ENCODE measurements around the gene CYP26C1. TPM values are rescaled to one million over a fixed set of nuclear protein-coding genes. Genes with fewer than 3 reads are reported as not detected.
A peak's percentile ranks its signal among the peaks of the same experiment; 100 is the strongest.

Gene CYP26C1
- total and polyA plus RNA-seq, 4 donors = 0.21 to 0.23 TPM; not detected in 2

DNA sequence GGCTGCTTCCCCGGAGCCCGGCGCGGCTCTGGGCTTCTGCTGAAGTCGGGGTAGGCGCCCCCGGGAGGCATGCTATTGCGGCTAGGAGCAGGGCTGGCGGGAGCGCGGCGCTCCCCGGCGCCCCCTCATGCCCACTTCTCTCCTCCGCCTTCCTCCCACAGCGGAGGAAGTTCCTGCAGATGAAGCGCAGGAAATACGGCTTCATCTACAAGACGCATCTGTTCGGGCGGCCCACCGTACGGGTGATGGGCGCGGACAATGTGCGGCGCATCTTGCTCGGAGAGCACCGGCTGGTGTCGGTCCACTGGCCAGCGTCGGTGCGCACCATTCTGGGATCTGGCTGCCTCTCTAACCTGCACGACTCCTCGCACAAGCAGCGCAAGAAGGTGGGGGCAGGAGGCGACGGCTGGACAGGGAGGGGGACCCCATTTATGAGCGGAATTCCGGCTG, 13.6 kb downstream of the CYP26C1 start:
- Histone ChIP-seq H3K27ac (ENCODE audit: low read depth in 1 of 2, low read length in 2 of 2) (no peak overlapping the region), H3K4me3 (ENCODE audit: low read length in 2 of 2) (peak overlapping the region; percentile 52 to 55), H3K36me3 (ENCODE audit: control insufficient read depth in 1 of 2, insufficient read depth in 2 of 2, low read length in 1 of 2) (no peaks in the 10 kb centered on the region), H3K9me3 (ENCODE audit: control insufficient read depth, low read length) (no peaks in the 10 kb centered on the region), H3K4me1 (ENCODE audit: control insufficient read depth in 1 of 2, insufficient read depth in 2 of 2, low read length in 2 of 2) (no peaks in the 10 kb centered on the region), H3K27me3 (ENCODE audit: control insufficient read depth in 1 of 2, insufficient read depth in 2 of 2, low read length in 1 of 2) (no peaks in the 10 kb centered on the region)
- ATAC-seq (ENCODE audit: low FRiP score) = peak; percentile 4
- no peak for DNase-seq
- intact Hi-C loops (cut with DNase I) = no loop called here
- 1% methylated on average over 37 to 40 of the region's 40 CpGs for WGBS, 2 donors

DNA sequence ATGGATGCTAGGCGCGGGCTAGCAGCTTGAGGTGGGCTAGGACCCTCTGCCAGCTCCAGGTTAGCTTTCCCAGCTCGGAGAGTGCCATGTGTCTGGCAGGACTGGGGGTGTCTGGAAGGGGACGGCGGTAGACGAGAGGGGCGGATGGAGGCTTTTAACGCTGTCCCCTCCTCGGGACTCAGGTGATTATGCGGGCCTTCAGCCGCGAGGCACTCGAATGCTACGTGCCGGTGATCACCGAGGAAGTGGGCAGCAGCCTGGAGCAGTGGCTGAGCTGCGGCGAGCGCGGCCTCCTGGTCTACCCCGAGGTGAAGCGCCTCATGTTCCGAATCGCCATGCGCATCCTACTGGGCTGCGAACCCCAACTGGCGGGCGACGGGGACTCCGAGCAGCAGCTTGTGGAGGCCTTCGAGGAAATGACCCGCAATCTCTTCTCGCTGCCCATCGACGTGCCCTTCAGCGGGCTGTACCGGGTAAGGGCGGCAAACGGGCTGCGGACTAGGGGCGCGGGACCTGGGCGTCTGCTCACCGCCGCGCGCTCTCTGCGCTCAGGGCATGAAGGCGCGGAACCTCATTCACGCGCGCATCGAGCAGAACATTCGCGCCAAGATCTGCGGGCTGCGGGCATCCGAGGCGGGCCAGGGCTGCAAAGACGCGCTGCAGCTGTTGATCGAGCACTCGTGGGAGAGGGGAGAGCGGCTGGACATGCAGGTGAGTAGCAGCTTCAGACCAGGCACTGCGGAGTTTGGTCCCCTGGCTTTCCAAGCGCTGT, 14.2 kb downstream of the CYP26C1 start:
- 3 to 4% methylated on average over 66 to 67 of the region's 67 CpGs for WGBS, 2 donors
- no peaks in the 10 kb centered on the region for H3K36me3 ChIP-seq (ENCODE audit: control insufficient read depth in 1 of 2, insufficient read depth in 2 of 2, low read length in 1 of 2)
- no peak overlapping the region for H3K4me3 ChIP-seq (ENCODE audit: low read length in 2 of 2)
- ATAC-seq (ENCODE audit: low FRiP score) = peak; percentile 31
- no peaks in the 10 kb centered on the region for H3K9me3 ChIP-seq (ENCODE audit: control insufficient read depth, low read length)
- H3K27me3 ChIP-seq (ENCODE audit: control insufficient read depth in 1 of 2, insufficient read depth in 2 of 2, low read length in 1 of 2) = no peaks in the 10 kb centered on the region
- intact Hi-C loops (cut with DNase I) = no loop called here
- H3K27ac ChIP-seq (ENCODE audit: low read depth in 1 of 2, low read length in 2 of 2) = no peak overlapping the region
- H3K4me1 ChIP-seq (ENCODE audit: control insufficient read depth in 1 of 2, insufficient read depth in 2 of 2, low read length in 2 of 2) = no peaks in the 10 kb centered on the region
- DNase-seq = no peak

DNA sequence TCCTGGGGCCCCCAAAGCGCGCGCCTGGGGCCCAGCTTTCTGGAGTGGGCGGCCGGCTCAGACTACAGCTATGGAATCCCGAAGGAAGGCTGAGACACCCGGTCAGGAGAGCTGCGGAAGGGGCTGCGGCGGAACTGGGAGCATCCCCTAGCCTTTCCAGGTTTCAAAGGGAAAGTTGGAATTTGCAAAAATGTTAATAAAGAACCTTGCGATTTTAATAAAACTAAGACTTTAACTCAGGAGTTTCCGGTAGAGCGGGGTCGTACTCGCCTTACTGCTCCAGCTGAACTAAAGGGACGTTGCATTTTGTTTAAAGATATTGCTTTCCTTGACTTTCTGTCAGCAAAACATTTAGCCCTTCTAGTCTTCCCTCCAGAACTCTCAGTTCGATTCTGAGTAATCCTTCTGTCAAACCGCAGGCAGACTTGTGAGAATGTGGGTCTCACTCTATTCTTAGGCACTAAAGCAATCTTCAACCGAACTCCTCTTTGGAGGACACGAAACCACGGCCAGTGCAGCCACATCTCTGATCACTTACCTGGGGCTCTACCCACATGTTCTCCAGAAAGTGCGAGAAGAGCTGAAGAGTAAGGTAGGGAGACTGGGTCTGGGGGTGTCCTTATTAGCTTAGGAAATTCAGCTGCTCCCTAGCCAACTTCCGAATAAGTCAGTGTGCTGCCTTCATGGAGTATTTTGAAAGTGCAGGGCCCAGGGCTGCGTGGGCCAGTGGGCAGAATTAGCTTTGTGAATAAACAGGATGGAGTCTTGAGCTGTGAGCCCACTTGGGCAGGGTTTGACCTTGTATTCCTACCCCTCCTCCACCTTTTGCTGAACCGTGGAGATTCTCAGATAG, 15.0 kb downstream of the CYP26C1 start:
- no peaks in the 10 kb centered on the region for H3K9me3 ChIP-seq (ENCODE audit: control insufficient read depth, low read length)
- H3K36me3 ChIP-seq (ENCODE audit: control insufficient read depth in 1 of 2, insufficient read depth in 2 of 2, low read length in 1 of 2) = no peaks in the 10 kb centered on the region
- H3K27ac ChIP-seq (ENCODE audit: low read depth in 1 of 2, low read length in 2 of 2) = no peak overlapping the region
- no peaks in the 10 kb centered on the region for H3K27me3 ChIP-seq (ENCODE audit: control insufficient read depth in 1 of 2, insufficient read depth in 2 of 2, low read length in 1 of 2)
- no peak for DNase-seq
- ATAC-seq (ENCODE audit: low FRiP score) = peak; percentile 21
- intact Hi-C loops (cut with DNase I) = no loop called here
- H3K4me1 ChIP-seq (ENCODE audit: control insufficient read depth in 1 of 2, insufficient read depth in 2 of 2, low read length in 2 of 2) = no peaks in the 10 kb centered on the region
- H3K4me3 ChIP-seq (ENCODE audit: low read length in 2 of 2) = no peak overlapping the region
- WGBS, 2 donors = 60 to 62% methylated on average over 25 of the region's 25 CpGs

DNA sequence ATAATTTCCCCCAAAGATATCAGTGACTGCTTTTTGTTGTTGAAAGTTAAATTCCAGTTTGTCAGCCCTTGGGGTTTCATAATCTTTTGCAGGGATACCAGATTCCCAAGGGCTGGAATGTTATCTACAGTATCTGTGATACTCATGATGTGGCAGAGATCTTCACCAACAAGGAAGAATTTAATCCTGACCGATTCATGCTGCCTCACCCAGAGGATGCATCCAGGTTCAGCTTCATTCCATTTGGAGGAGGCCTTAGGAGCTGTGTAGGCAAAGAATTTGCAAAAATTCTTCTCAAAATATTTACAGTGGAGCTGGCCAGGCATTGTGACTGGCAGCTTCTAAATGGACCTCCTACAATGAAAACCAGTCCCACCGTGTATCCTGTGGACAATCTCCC, 16.3 kb downstream of the CYP26C1 start:
- ATAC-seq (ENCODE audit: low FRiP score) = no peak
- Histone ChIP-seq H3K27me3 (ENCODE audit: control insufficient read depth in 1 of 2, insufficient read depth in 2 of 2, low read length in 1 of 2) (no peaks in the 10 kb centered on the region), H3K4me1 (ENCODE audit: control insufficient read depth in 1 of 2, insufficient read depth in 2 of 2, low read length in 2 of 2) (no peaks in the 10 kb centered on the region), H3K27ac (ENCODE audit: low read depth in 1 of 2, low read length in 2 of 2) (no peak overlapping the region), H3K36me3 (ENCODE audit: control insufficient read depth in 1 of 2, insufficient read depth in 2 of 2, low read length in 1 of 2) (no peaks in the 10 kb centered on the region), H3K9me3 (ENCODE audit: control insufficient read depth, low read length) (no peaks in the 10 kb centered on the region), H3K4me3 (ENCODE audit: low read length in 2 of 2) (no peak overlapping the region)
- DNase-seq = no peak
- intact Hi-C loops (cut with DNase I) = no loop called here
- 42 to 49% methylated on average over 2 of the region's 2 CpGs for WGBS, 2 donors

DNA sequence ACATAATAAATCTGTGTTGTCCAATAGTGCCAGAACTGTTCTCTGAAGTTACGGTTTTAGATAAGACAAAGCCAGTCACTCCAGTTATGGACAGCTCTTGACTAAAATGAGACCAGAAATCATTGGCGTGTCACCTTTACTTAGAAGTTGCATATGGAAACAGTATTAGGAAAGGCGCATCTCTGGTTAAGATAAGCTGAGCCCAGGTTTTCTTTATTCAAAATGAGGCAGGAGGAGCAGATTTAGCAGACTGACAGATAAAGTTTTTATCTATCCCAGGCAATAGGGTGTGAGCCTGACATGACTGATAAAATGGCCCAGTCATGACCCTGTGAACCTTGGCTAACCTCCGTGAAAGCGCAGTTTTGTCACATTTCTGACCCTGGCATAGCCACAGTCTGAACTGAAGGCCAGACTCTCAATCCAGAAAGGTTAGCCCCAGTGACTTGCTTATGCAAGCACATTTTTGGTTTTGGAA, 17.3 kb downstream of the CYP26C1 start:
- DNase-seq (no peak), ATAC-seq (ENCODE audit: low FRiP score) (no peak)
- intact Hi-C loops (cut with DNase I) = no loop called here

DNA sequence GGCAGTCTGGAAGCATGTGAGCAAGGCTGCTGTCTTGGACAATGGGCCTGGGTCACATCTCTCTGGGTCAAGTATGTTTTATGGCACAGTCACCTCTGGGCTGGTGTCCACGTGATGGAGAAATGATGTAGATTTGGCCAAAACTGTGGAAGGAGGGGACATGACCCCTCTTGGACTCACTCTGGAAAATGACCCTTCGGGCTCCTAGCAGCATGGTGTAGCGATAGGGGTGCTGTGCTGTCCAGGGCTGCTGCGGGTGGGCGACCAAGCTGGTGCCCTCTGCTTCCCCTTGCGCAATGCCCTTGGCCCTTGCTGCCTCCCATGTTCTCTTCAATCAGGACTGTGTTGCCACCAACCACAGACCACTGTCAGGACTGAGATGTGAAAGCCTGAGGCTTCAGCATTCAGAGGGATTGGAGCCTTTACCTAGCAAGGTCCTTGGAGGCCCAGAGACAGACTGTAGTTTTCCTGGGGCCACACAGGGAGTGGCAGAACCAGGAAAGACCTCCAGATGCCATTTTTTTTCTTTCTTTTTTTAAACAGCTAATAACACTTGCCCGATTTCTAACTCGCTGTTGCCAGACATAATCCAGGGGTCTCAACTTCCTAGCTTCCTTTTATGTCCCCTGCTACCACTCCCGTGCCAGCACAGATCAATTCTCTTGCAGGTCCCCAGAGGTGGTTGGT, 19.2 kb downstream of the CYP26C1 start:
- no peak overlapping the region for H3K27ac ChIP-seq (ENCODE audit: low read depth in 1 of 2, low read length in 2 of 2)
- intact Hi-C loops (cut with DNase I) = loop anchor here (2.0 to 5.0 kb wide), 2 partner anchors 207 to 209 kb away; no protein-coding TSS in a partner anchor
- H3K36me3 ChIP-seq (ENCODE audit: control insufficient read depth in 1 of 2, insufficient read depth in 2 of 2, low read length in 1 of 2) = no peaks in the 10 kb centered on the region
- ATAC-seq (ENCODE audit: low FRiP score) (no peak), DNase-seq (no peak)
- no peaks in the 10 kb centered on the region for H3K4me1 ChIP-seq (ENCODE audit: control insufficient read depth in 1 of 2, insufficient read depth in 2 of 2, low read length in 2 of 2)
- H3K27me3 ChIP-seq (ENCODE audit: control insufficient read depth in 1 of 2, insufficient read depth in 2 of 2, low read length in 1 of 2) = no peaks in the 10 kb centered on the region
- no peaks in the 10 kb centered on the region for H3K9me3 ChIP-seq (ENCODE audit: control insufficient read depth, low read length)
- 59 to 65% methylated on average over 9 of the region's 9 CpGs for WGBS, 2 donors
- H3K4me3 ChIP-seq (ENCODE audit: low read length in 2 of 2) = no peak overlapping the region

More for the DNA sequence above, 17.3 kb downstream of the CYP26C1 start:
- no peaks in the 10 kb centered on the region for H3K27me3 ChIP-seq (ENCODE audit: control insufficient read depth in 1 of 2, insufficient read depth in 2 of 2, low read length in 1 of 2)
- H3K4me3 ChIP-seq (ENCODE audit: low read length in 2 of 2) = no peak overlapping the region
- no peaks in the 10 kb centered on the region for H3K4me1 ChIP-seq (ENCODE audit: control insufficient read depth in 1 of 2, insufficient read depth in 2 of 2, low read length in 2 of 2)
- no peaks in the 10 kb centered on the region for H3K36me3 ChIP-seq (ENCODE audit: control insufficient read depth in 1 of 2, insufficient read depth in 2 of 2, low read length in 1 of 2)
- no peak overlapping the region for H3K27ac ChIP-seq (ENCODE audit: low read depth in 1 of 2, low read length in 2 of 2)
- 90 to 92% methylated on average over 5 of the region's 5 CpGs for WGBS, 2 donors
- no peaks in the 10 kb centered on the region for H3K9me3 ChIP-seq (ENCODE audit: control insufficient read depth, low read length)

DNA sequence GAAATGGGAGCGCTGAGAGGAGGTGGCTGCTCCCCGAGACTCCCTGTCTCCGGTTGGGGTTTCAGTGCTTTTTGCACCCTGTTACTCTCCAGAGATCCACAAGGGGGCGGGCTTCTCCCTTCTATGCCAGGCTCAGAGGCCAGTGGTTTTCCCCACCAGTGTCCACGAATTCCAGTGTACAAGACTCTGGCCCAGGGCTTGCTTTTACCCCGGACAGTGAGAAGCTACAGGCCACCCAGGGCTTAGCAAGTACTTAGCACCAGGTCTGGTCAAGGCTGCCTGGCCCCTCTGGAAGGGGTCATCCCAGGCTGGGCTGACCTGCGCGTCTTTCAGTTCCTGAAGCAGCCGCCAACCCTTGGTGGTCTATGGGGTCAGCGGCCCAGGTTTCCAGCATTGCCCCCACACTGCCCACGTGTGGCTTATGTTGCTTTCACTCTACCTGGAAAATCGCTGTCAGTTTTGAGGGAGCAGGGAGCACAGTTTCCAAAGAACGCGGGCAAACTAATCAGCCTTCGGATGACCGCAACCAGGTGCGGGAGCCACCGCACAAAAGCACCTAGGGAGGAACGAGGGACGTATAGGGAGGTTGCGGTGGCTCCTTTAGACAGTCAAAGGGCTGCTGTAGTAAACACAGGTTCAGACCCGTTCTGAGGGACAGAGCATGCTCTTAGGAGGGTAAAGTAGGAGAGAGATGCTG, 19.9 kb downstream of the CYP26C1 start:
- Histone ChIP-seq H3K4me1 (ENCODE audit: control insufficient read depth in 1 of 2, insufficient read depth in 2 of 2, low read length in 2 of 2) (no peaks in the 10 kb centered on the region), H3K36me3 (ENCODE audit: control insufficient read depth in 1 of 2, insufficient read depth in 2 of 2, low read length in 1 of 2) (no peaks in the 10 kb centered on the region), H3K4me3 (ENCODE audit: low read length in 2 of 2) (no peak overlapping the region), H3K9me3 (ENCODE audit: control insufficient read depth, low read length) (no peaks in the 10 kb centered on the region), H3K27ac (ENCODE audit: low read depth in 1 of 2, low read length in 2 of 2) (no peak overlapping the region), H3K27me3 (ENCODE audit: control insufficient read depth in 1 of 2, insufficient read depth in 2 of 2, low read length in 1 of 2) (no peaks in the 10 kb centered on the region)
- 60% methylated on average over 22 of the region's 22 CpGs for WGBS, 2 donors
- ATAC-seq (ENCODE audit: low FRiP score) (peak; percentile 82), DNase-seq (no peak)
- intact Hi-C loops (cut with DNase I) = loop anchor here (2.0 to 5.0 kb wide), 2 partner anchors 207 to 208 kb away; no protein-coding TSS in a partner anchor

DNA sequence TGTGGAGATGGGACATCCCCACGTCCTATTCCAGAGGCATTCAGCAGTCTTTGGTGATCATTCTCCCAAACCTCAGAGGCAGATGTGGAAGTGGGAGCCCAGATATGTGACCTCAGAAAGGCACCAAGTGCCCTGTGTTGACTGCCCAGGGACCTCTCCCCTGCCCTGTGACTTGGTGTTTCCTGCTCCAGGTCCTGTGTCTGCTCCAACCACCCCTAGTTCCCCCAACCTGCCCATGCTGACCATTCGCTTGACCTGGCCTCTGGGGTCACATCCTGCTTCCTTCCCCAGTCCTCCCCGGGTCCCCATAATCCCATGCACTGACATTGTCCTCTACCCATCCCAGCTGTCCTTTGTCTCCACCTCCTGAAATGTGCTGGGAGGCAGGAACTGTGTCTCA, 20.7 kb downstream of the CYP26C1 start:
- intact Hi-C loops (cut with DNase I) = loop anchor here (2.0 to 5.0 kb wide), 2 partner anchors 206 to 207 kb away; no protein-coding TSS in a partner anchor
- ATAC-seq (ENCODE audit: low FRiP score) = no peak
- no peak for DNase-seq

More for the DNA sequence above, 20.7 kb downstream of the CYP26C1 start:
- H3K27ac ChIP-seq (ENCODE audit: low read depth in 1 of 2, low read length in 2 of 2) = no peak overlapping the region
- no peaks in the 10 kb centered on the region for H3K36me3 ChIP-seq (ENCODE audit: control insufficient read depth in 1 of 2, insufficient read depth in 2 of 2, low read length in 1 of 2)
- H3K4me1 ChIP-seq (ENCODE audit: control insufficient read depth in 1 of 2, insufficient read depth in 2 of 2, low read length in 2 of 2) = no peaks in the 10 kb centered on the region
- no peaks in the 10 kb centered on the region for H3K27me3 ChIP-seq (ENCODE audit: control insufficient read depth in 1 of 2, insufficient read depth in 2 of 2, low read length in 1 of 2)
- no peak overlapping the region for H3K4me3 ChIP-seq (ENCODE audit: low read length in 2 of 2)
- WGBS, 2 donors = 82 to 83% methylated on average over 3 of the region's 3 CpGs
- no peaks in the 10 kb centered on the region for H3K9me3 ChIP-seq (ENCODE audit: control insufficient read depth, low read length)

Measured in aorta (tissue), 5 donors.